Neural crest cell (in vitro differentiated cells): Measurements from ENCODE around the gene FGR. TPM values are rescaled to one million over a fixed set of nuclear protein-coding genes. Genes with fewer than 3 reads are reported as not detected.

Source experiments
- DNase-seq: peaks from one replicate; pipeline ENCODE4 v3.0.0; 2021; ENCODE audit warnings: low read depth, mixed read lengths, low spot score
- H3K27ac Mint-ChIP-seq: one replicate; pipeline ENCODE4 v1.8.0; 2021; ENCODE audit warnings: mild to moderate bottlenecking, mixed read lengths; ENCODE audit not compliant: unreplicated experiment
- H3K27me3 Mint-ChIP-seq: 2 replicates; pipeline ENCODE4 v1.8.0; 2021; ENCODE audit warnings: low read depth, mild to moderate bottlenecking, mixed read lengths
- H3K36me3 Mint-ChIP-seq: 2 replicates; pipeline ENCODE4 v1.8.0; 2021; ENCODE audit warnings: low read depth, mild to moderate bottlenecking, mixed read lengths
- H3K4me1 Mint-ChIP-seq: 2 replicates; pipeline ENCODE4 v1.8.0; 2021; ENCODE audit warnings: mixed read lengths
- H3K4me3 Mint-ChIP-seq: one replicate; pipeline ENCODE4 v1.8.0; 2021; ENCODE audit warnings: mild to moderate bottlenecking, mixed read lengths
- H3K9me3 Mint-ChIP-seq: 2 replicates; pipeline ENCODE4 v1.8.0; 2021; ENCODE audit warnings: mixed read lengths
- total RNA-seq: library from RNA; stranded (reverse); gene quantifications from 2 replicates; pipeline ENCODE4 v1.2.1, GENCODE V29; 2021
- TF ChIP-seq, protein P1 (sequence below): fragments of 200-600 bp; sonication (generic); conservative IDR thresholded peaks from 2 replicates; pipeline ENCODE4 v1.5.0; 2021; ENCODE audit warnings: antibody characterized with exemption, mild to moderate bottlenecking

The FGR gene
- total RNA-seq, 1 donor from 2014 or later = not detected

DNA sequence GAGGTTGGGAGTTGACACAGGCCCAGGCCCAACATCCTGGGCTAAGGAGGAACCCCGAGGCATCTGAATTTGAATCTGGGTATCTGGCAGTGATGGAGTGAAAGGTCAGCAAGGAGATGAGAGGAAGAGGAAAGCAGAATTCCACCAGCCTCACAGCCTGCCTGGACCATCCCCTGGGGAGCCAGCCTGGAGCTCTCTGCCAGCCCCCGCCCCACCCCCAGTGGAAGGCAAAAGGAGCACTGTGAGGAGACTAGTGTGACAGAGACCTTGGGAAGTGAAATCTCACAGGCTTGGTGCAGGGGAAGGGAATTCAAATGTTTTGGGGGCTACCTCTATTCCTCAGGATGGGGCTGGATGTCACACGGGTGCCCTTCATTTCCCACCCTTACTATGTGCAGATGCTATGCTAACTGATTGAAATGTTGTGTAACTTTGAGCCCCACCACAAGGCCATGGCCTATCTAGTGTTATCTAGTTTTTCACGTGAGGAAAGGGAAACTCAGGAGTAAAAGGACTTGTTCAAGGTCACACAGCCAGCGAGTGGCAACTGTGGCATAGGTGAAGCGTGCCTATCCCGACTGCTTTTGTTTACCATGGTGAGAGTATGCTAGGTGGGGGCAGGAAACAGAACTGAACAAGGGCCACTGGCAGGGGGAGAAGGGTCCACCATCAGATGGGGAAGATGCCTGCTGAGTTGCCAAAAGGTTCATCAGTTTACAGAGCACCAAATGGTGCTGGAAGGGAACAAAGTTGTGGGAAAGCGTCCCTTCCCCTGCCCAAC is 60.8 kb downstream of the FGR start:
- no peak for DNase-seq
- H3K36me3 Mint-ChIP-seq = no peaks in the 10 kb centered on the region
- H3K4me3 Mint-ChIP-seq = peak overlapping the region; percentile 82
- H3K4me1 Mint-ChIP-seq = peaks cover 66% of the 10 kb centered on the region
- peaks cover 16% of the 10 kb centered on the region for H3K27me3 Mint-ChIP-seq
- no peak overlapping the region for H3K27ac Mint-ChIP-seq
- TF ChIP-seq, protein P1, sequence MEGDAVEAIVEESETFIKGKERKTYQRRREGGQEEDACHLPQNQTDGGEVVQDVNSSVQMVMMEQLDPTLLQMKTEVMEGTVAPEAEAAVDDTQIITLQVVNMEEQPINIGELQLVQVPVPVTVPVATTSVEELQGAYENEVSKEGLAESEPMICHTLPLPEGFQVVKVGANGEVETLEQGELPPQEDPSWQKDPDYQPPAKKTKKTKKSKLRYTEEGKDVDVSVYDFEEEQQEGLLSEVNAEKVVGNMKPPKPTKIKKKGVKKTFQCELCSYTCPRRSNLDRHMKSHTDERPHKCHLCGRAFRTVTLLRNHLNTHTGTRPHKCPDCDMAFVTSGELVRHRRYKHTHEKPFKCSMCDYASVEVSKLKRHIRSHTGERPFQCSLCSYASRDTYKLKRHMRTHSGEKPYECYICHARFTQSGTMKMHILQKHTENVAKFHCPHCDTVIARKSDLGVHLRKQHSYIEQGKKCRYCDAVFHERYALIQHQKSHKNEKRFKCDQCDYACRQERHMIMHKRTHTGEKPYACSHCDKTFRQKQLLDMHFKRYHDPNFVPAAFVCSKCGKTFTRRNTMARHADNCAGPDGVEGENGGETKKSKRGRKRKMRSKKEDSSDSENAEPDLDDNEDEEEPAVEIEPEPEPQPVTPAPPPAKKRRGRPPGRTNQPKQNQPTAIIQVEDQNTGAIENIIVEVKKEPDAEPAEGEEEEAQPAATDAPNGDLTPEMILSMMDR = no peak
- no peaks in the 10 kb centered on the region for H3K9me3 Mint-ChIP-seq

GRCh38 chr1:27572679-27573426 is 62.1 kb downstream of the FGR start:
- peaks cover 16% of the 10 kb centered on the region for H3K27me3 Mint-ChIP-seq
- H3K36me3 Mint-ChIP-seq = no peaks in the 10 kb centered on the region
- peak overlapping the region; percentile 77 for H3K4me3 Mint-ChIP-seq
- H3K9me3 Mint-ChIP-seq = no peaks in the 10 kb centered on the region
- TF ChIP-seq, protein P1 = no peak
- peak overlapping the region; percentile 45 for H3K27ac Mint-ChIP-seq
- peaks cover 74% of the 10 kb centered on the region for H3K4me1 Mint-ChIP-seq
- no peak for DNase-seq

DNA sequence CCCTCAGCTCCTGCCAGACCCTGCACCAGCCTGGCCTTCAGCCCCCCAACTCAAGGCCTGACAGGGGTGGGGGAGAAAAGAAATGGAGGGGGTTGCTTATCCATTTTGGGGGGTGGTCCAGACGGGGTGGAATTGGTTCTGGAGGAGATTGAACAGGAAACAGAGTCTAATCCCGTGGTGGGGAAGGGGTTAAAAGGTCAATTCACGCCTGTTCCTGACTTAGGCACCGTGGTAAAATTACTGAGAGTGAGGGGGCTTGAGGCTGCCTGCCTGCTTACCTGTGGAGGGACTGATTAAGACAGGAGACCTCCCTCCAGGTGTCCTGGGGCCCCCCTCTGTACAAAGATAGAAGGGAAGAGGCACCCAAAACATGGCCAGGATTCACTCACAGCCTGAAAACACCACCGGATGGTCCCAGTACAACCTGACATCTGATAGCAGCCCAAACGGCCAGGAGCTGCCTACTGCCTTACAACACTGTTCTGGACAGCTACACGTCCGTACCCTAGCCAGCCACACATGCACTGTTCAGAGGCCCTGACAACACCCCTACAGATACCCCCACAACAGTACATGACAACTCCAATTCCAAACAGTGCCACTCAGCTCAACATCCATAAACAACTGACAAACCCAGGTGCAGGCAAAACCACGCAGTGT is 62.8 kb downstream of the FGR start:
- peaks cover 15% of the 10 kb centered on the region for H3K27me3 Mint-ChIP-seq
- peak overlapping the region; percentile 77 for H3K4me3 Mint-ChIP-seq
- peaks cover 80% of the 10 kb centered on the region for H3K4me1 Mint-ChIP-seq
- H3K9me3 Mint-ChIP-seq = no peaks in the 10 kb centered on the region
- H3K27ac Mint-ChIP-seq = peak overlapping the region; percentile 45
- DNase-seq = no peak
- no peaks in the 10 kb centered on the region for H3K36me3 Mint-ChIP-seq
- TF ChIP-seq, protein P1 = no peak

DNA sequence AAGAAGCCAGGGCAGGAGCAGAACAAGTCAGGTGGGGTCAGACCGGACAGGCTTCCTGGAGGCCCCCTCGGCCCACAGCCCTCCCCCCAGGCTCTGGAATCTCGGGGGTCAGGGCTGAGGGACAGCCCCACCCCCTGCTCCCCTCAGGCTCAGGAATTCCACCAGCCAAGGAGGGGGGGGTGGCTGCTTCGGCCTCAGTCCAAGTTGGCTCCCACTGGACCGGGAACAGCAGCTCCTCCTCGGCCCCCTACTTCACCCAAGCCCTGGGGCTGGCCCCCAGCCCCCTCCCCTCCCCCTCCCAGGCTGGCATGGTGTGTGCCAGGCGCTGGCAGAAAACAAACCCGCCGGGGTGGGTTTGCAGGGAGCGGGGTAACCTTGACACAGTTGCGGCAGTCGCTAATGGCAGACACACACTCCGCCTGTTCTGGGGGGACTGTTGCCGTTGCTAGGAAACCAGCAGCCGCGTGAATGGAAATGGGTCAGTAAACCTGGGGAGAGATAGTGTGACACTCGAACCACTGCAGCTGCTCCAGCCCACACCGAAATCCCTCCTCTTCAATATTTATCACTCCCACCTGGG is 63.5 kb downstream of the FGR start:
- Mint-ChIP-seq H3K36me3 (no peaks in the 10 kb centered on the region), H3K27ac (peak overlapping the region; percentile 45), H3K9me3 (no peaks in the 10 kb centered on the region), H3K4me3 (peak overlapping the region; percentile 77), H3K4me1 (peaks cover 80% of the 10 kb centered on the region), H3K27me3 (peaks cover 10% of the 10 kb centered on the region)
- TF ChIP-seq, protein P1 = no peak
- DNase-seq = no peak

DNA sequence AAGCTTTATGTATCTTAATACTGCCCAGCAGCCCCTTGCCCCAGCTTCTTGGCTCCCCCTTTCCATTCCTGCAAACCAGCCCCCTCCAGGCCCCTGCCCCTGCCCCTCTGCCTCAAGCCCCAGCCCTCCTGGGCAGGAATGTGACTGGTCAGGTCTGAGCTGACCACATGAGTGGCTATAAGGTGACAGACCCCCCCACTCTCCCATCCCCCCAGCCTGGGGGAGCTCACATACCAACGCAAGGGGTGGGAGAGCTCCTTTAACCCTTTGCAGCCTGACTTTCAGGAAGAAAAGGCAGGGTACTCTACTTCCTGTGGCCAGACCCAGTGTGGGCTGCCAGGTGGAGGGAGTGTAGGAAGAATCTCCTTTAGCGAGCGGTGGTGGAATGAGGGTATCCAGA is 64.2 kb downstream of the FGR start:
- DNase-seq = no peak
- Mint-ChIP-seq H3K4me1 (peaks cover 83% of the 10 kb centered on the region), H3K9me3 (no peaks in the 10 kb centered on the region), H3K4me3 (peak overlapping the region; percentile 57), H3K36me3 (no peaks in the 10 kb centered on the region), H3K27me3 (peaks cover 6% of the 10 kb centered on the region), H3K27ac (no peak overlapping the region)
- TF ChIP-seq, protein P1 = no peak
